ENCODE measurements around the gene ACSL1. TPM values are rescaled to one million over a fixed set of nuclear protein-coding genes. Genes with fewer than 3 reads are reported as not detected.

Gene ACSL1
- total RNA-seq, 1 experiment from 2014 or later: 20.0 TPM

DNA sequence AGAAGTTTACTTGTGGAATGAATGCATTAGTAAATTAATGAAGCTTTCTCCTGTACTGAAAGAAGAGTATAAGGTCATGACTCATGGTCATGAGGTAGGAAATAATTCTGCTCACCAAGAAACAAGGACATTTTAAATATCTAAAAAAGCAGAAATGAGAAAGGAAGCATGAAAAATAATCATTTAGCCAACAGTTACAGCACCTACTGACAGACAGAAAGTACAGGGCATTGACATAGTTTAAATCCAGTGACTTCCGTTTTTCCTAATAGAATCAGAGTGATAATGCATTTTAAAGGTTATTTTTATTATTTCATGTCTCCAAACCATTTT, 30.5 kb upstream of the ACSL1 start:
- Histone ChIP-seq H4K20me1 (ENCODE audit: low read length) (no peaks in the 10 kb centered on the region), H2AFZ (ENCODE audit: low read length) (no peak overlapping the region), H3K4me3 (ENCODE audit: low read length) (no peak overlapping the region), H3K4me1 (ENCODE audit: insufficient read depth, low read length) (no peaks in the 10 kb centered on the region), H3K27me3 (ENCODE audit: low read length) (no peaks in the 10 kb centered on the region), H3K27ac (ENCODE audit: low read length) (no peak overlapping the region), H3K9ac (ENCODE audit: low read length) (no peak overlapping the region), H3K4me2 (ENCODE audit: low read length) (no peak overlapping the region), H3K9me3 (ENCODE audit: low read length) (no peaks in the 10 kb centered on the region), H3K36me3 (ENCODE audit: low read depth, low read length) (no peaks in the 10 kb centered on the region), H3K79me2 (ENCODE audit: low read length) (no peaks in the 10 kb centered on the region), H3K9me2 (replicated peaks; ENCODE audit: low read length) (no peaks in the 10 kb centered on the region), H3F3A (ENCODE audit: low read length, unreplicated experiment) (no peaks in the 10 kb centered on the region)
- no peak for DNase-seq
- no peak for ATAC-seq
- no TSS peak for BruUV-seq (replicated peaks)
- intact Hi-C loops (cut with micrococcal nuclease): loop anchor here (5.0 kb wide), 1 partner anchor 36 kb away; no protein-coding TSS in a partner anchor
- no peak for TF ChIP-seq EZH2phosphoT487 (IDR thresholded peaks at IDR 0.05; ENCODE audit: borderline replicate concordance, low read length)
- no peak for TF ChIP-seq CTCF (conservative IDR thresholded peaks at IDR 0.05; ENCODE audit: low read depth, low read length)
- no peak for TF ChIP-seq EZH2 (IDR thresholded peaks at IDR 0.05; ENCODE audit: low read length, unreplicated experiment)
- ChIA-PET POLR2A (ENCODE audit: unreplicated experiment) (no interaction called here), CTCF (no interaction called here)

- H3K9me2 ChIP-seq (replicated peaks; ENCODE audit: low read length): no peaks in the 10 kb centered on the region
- DNase-seq (no peak), ATAC-seq (no peak)
- no TSS peak for BruUV-seq (replicated peaks)
- no peaks in the 10 kb centered on the region for H4K20me1 ChIP-seq (ENCODE audit: low read length)
- no peak for TF ChIP-seq EZH2 (IDR thresholded peaks at IDR 0.05; ENCODE audit: low read length, unreplicated experiment)
- TF ChIP-seq CTCF (conservative IDR thresholded peaks at IDR 0.05; ENCODE audit: low read depth, low read length): no peak
- TF ChIP-seq EZH2phosphoT487 (IDR thresholded peaks at IDR 0.05; ENCODE audit: borderline replicate concordance, low read length): no peak
- intact Hi-C loops (cut with micrococcal nuclease): loop anchor here (5.0 kb wide), 1 partner anchor 38 kb away; no protein-coding TSS in a partner anchor
- no peaks in the 10 kb centered on the region for H3K36me3 ChIP-seq (ENCODE audit: low read depth, low read length)
- ChIA-PET POLR2A (ENCODE audit: unreplicated experiment) (no interaction called here), CTCF (no interaction called here)
- H3K4me3 ChIP-seq (ENCODE audit: low read length): no peak overlapping the region
- H3K4me1 ChIP-seq (ENCODE audit: insufficient read depth, low read length): no peaks in the 10 kb centered on the region
- H2AFZ ChIP-seq (ENCODE audit: low read length): no peak overlapping the region
- H3K9me3 ChIP-seq (ENCODE audit: low read length): no peaks in the 10 kb centered on the region
- H3K27me3 ChIP-seq (ENCODE audit: low read length): no peaks in the 10 kb centered on the region
- no peak overlapping the region for H3K9ac ChIP-seq (ENCODE audit: low read length)
- H3K4me2 ChIP-seq (ENCODE audit: low read length): no peak overlapping the region
- no peak overlapping the region for H3K27ac ChIP-seq (ENCODE audit: low read length)
- H3K79me2 ChIP-seq (ENCODE audit: low read length): no peaks in the 10 kb centered on the region
- H3F3A ChIP-seq (ENCODE audit: low read length, unreplicated experiment): no peaks in the 10 kb centered on the region
These were observed 28.9 kb upstream of the ACSL1 start for GRCh38 chr4:184854673-184855072.

DNA sequence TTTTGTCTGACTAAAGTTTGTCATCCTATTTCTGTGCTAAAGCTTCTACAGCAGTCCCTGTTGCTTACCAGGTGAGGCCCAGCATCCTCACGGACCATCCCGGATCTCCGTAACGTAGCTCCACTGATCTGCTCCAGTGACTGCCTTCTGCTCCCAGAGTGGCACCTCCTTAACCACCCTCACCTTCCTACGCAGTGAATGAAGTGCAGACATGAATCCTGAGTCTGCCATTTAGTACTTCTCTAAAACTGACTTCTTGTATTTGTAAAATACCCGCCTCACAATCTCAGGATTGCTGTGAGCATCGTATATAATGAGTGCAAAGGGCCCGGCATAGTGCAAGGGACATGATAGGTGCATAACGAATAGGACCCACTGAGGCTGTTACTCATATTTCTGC, 27.7 kb upstream of the ACSL1 start:
- no peak for ATAC-seq
- ChIA-PET CTCF (no interaction called here), POLR2A (ENCODE audit: unreplicated experiment) (no interaction called here)
- Histone ChIP-seq H2AFZ (ENCODE audit: low read length) (no peak overlapping the region), H3K27ac (ENCODE audit: low read length) (no peak overlapping the region), H3K9ac (ENCODE audit: low read length) (no peak overlapping the region), H3F3A (ENCODE audit: low read length, unreplicated experiment) (no peaks in the 10 kb centered on the region), H3K4me1 (ENCODE audit: insufficient read depth, low read length) (no peaks in the 10 kb centered on the region), H3K79me2 (ENCODE audit: low read length) (no peaks in the 10 kb centered on the region), H3K4me3 (ENCODE audit: low read length) (no peak overlapping the region), H3K9me3 (ENCODE audit: low read length) (no peaks in the 10 kb centered on the region), H3K27me3 (ENCODE audit: low read length) (no peaks in the 10 kb centered on the region), H4K20me1 (ENCODE audit: low read length) (no peaks in the 10 kb centered on the region), H3K9me2 (replicated peaks; ENCODE audit: low read length) (no peaks in the 10 kb centered on the region), H3K36me3 (ENCODE audit: low read depth, low read length) (no peaks in the 10 kb centered on the region), H3K4me2 (ENCODE audit: low read length) (no peak overlapping the region)
- no TSS peak for BruUV-seq (replicated peaks)
- DNase-seq: no peak
- TF ChIP-seq EZH2 (IDR thresholded peaks at IDR 0.05; ENCODE audit: low read length, unreplicated experiment): no peak
- no peak for TF ChIP-seq CTCF (conservative IDR thresholded peaks at IDR 0.05; ENCODE audit: low read depth, low read length)
- no peak for TF ChIP-seq EZH2phosphoT487 (IDR thresholded peaks at IDR 0.05; ENCODE audit: borderline replicate concordance, low read length)
- intact Hi-C loops (cut with micrococcal nuclease): no loop called here
